K562 (cell line): ENCODE measurements around the gene PRM3. TPM values are rescaled to one million over a fixed set of nuclear protein-coding genes. Genes with fewer than 3 reads are reported as not detected.

Experiments
- ATAC-seq: fragments of 200-7000 bp; cut with Tn5 transposase; 3 replicates; pipeline ENCODE4 v1.9.1; 2020; ENCODE audit warnings: moderate library complexity
- BruUV-seq: library from RNA; stranded (reverse); fragments of 400-500 nt; replicated peaks from 2 replicates; lab custom pipeline; 2021; lab: Mats Ljungman, UMichigan
- CTCF ChIA-PET: fragments of 300-600 bp; formaldehyde crosslinking; extraction: SDS; loops from one replicate; lab custom pipeline; 2021; ENCODE audit warnings: low intra/inter-chr PET ratio; lab: Yijun Ruan, JAX
- POLR2A ChIA-PET: fragments of 300-600, 350-650 bp; sonication (Branson Sonifier 250); formaldehyde crosslinking; extraction: SDS; loops from one replicate; lab custom pipeline; 2021; ENCODE audit warnings: antibody characterized with exemption, inconsistent platforms; lab: Yijun Ruan, JAX
- DNase-seq, 4 experiments: peaks; one replicate each; pipeline versions ENCODE4 v3.0.0 to v3.0.0-alpha.2; 2011 to 2018; ENCODE audit warnings: low spot score in 3 of 4, mixed read lengths in 3 of 4; ENCODE audit errors: extremely low read depth in 1 of 4
- FAIRE-seq: peaks from 2 replicates; lab custom pipeline; 2011; peaks lifted over from hg19 to GRCh38; lab: Jason Lieb, UNC
- H2AFZ ChIP-seq: 2 replicates; pipeline ENCODE4 v1.6.0; 2011; ENCODE audit warnings: low read depth, low read length, control low read depth, inconsistent platforms
- H3K27ac ChIP-seq: fragments of 200-600 bp; 3 replicates; pipeline ENCODE4 v1.8.0; 2011; ENCODE audit warnings: low read depth, mild to moderate bottlenecking, control low read depth, inconsistent platforms, low read length, moderate library complexity, mixed read lengths; ENCODE audit errors: extremely low read depth
- H3K27me3 ChIP-seq, 2 experiments: fragments of 300-600 bp in 1 of 2; 2 replicates in 1 of 2; 3 replicates in 1 of 2; pipeline versions ENCODE4 v1.6.0 to v1.8.0; 2011; ENCODE audit warnings: inconsistent platforms in 2 of 2, low read length in 2 of 2, mild to moderate bottlenecking in 1 of 2, mixed read lengths in 1 of 2, moderate library complexity in 1 of 2; ENCODE audit not compliant: control insufficient read depth in 2 of 2, insufficient read depth in 2 of 2
- H3K36me3 ChIP-seq: fragments of 300-600 bp; 3 replicates; pipeline ENCODE4 v1.8.0; 2011; ENCODE audit warnings: mild to moderate bottlenecking, low read length, inconsistent platforms; ENCODE audit not compliant: control insufficient read depth, insufficient read depth
- H3K4me1 ChIP-seq, 2 experiments: fragments of 200-600 bp in 1 of 2; replicated peaks in 1 of 2; 2 replicates in 1 of 2; 3 replicates in 1 of 2; pipeline versions ENCODE4 v1.5.1 to v1.8.0; 2011; ENCODE audit warnings: inconsistent platforms in 2 of 2, low read length in 2 of 2, mild to moderate bottlenecking in 1 of 2, mixed read lengths in 1 of 2, moderate library complexity in 1 of 2; ENCODE audit not compliant: control insufficient read depth in 2 of 2, insufficient read depth in 2 of 2
- H3K4me2 ChIP-seq: 2 replicates; pipeline ENCODE4 v1.6.1; 2011; ENCODE audit warnings: low read length, control low read depth, inconsistent platforms, mixed read lengths; ENCODE audit not compliant: insufficient read depth
- H3K4me3 ChIP-seq: fragments of 200-600 bp; sonication (generic), shearing (Covaris generic); 2 replicates; pipeline ENCODE4 v1.5.1; 2016; ENCODE audit warnings: control low read depth, inconsistent platforms
- H3K79me2 ChIP-seq: fragments of 200-600 bp; 3 replicates; pipeline ENCODE4 v1.8.0; 2011; ENCODE audit warnings: low read length, inconsistent platforms; ENCODE audit not compliant: control insufficient read depth, insufficient read depth
- H3K9ac ChIP-seq, 2 experiments: 2 replicates each; pipeline versions ENCODE4 v1.6.0 to v1.6.1; 2011; ENCODE audit warnings: low read depth in 2 of 2, low read length in 2 of 2, control low read depth in 1 of 2, inconsistent platforms in 1 of 2, mild to moderate bottlenecking in 1 of 2, mixed read lengths in 1 of 2; ENCODE audit not compliant: insufficient read depth in 1 of 2
- H3K9me1 ChIP-seq: one replicate; pipeline ENCODE4 v1.6.0; 2011; ENCODE audit warnings: inconsistent platforms, mild to moderate bottlenecking, low read length, moderate library complexity; ENCODE audit not compliant: control insufficient read depth, insufficient read depth
- H3K9me3 ChIP-seq: replicated peaks from 2 replicates; pipeline ENCODE4 v1.5.1; 2011; ENCODE audit warnings: low read depth, low read length, inconsistent platforms; ENCODE audit not compliant: control insufficient read depth, insufficient read depth
- H4K20me1 ChIP-seq: replicated peaks from 2 replicates; pipeline ENCODE4 v1.6.1; 2011; ENCODE audit warnings: low read length, inconsistent platforms, mixed read lengths; ENCODE audit not compliant: control insufficient read depth, insufficient read depth
- BDP1 ChIP-seq: IDR thresholded peaks from 3 replicates; pipeline ENCODE4 v1.6.1; 2011; ENCODE audit not compliant: insufficient read length, insufficient read depth
- FOXP1 ChIP-seq: sonication (generic); formaldehyde crosslinking; IDR thresholded peaks from 2 replicates; pipeline ENCODE4 v1.8.0; 2022; ENCODE audit warnings: mild to moderate bottlenecking, missing genetic modification reagents
- FUS ChIP-seq: fragments of 200-400 bp; formaldehyde crosslinking; optimal IDR thresholded peaks from 2 replicates; pipeline ENCODE3; 2017; ENCODE audit warnings: low read depth, low read length
- RCOR1 ChIP-seq, 2 experiments: IDR thresholded peaks; 2 replicates each; pipeline ENCODE4 v1.6.1; 2012; ENCODE audit warnings: low read depth in 2 of 2, low read length in 2 of 2, borderline replicate concordance in 1 of 2, improper control_type of control experiment in 1 of 2
- RHOXF2B ChIP-seq: fragments of 250-450 bp; sonication (Bioruptor Pico); conservative IDR thresholded peaks from 2 replicates; pipeline ENCODE4 v1.5.1; 2021
- SAP30 ChIP-seq: fragments of 200-600 bp; sonication (generic); IDR thresholded peaks from 2 replicates; pipeline ENCODE4 v1.6.1; 2012; ENCODE audit warnings: borderline replicate concordance, low read depth, mild to moderate bottlenecking, moderate library complexity, low read length, control low read depth, inconsistent platforms; ENCODE audit not compliant: insufficient read depth, poor library complexity, severe bottlenecking
- ZFP36 ChIP-seq: fragments of 150-350 bp; IDR thresholded peaks from 2 replicates; pipeline ENCODE4 v1.6.1; 2018; ENCODE audit warnings: low read length, low read depth; ENCODE audit not compliant: partially characterized antibody
- WGBS: fragments of 100-300 bp; shearing (Covaris generic); methylation state at CpG from one replicate; pipeline ENCODE4 v1.1.6; 2016; ENCODE audit warnings: low coverage, mixed read lengths; ENCODE audit not compliant: insufficient coverage; ENCODE audit errors: missing lambda C conversion rate; 5-methylcytosine and 5-hydroxymethylcytosine counted together
- in situ Hi-C: fragments of 300-500 bp; cut with MboI; formaldehyde crosslinking; loops from 4 replicates; pipeline ENCODE4 v1.15.0; 2018; ENCODE audit warnings: inconsistent platforms, mixed read lengths
- intact Hi-C: fragments of 100-400 bp; cut with micrococcal nuclease; formaldehyde crosslinking; loops from 2 replicates; pipeline ENCODE4 v1.14.2; 2022
- polyA plus RNA-seq, 8 experiments: library from polyadenylated mRNA; depleted of rRNA in 4 of 8; stranded (reverse) in 5 of 8; unstranded in 3 of 8; fragments of >200 nt; fragmentation: Nextera tagmentation in 2 of 8; fragmentation: Illumina TruSeq in 1 of 8; extraction: Ambion mirVana in 2 of 8; extraction: Trizol in 1 of 8; gene quantifications; 2 replicates each; pipeline versions ENCODE4 v1.2.1 to v1.2.3, GENCODE V29; 2011 to 2014; ENCODE audit warnings: inconsistent platforms in 1 of 8, missing spikeins in 1 of 8
- total RNA-seq, 7 experiments: library from RNA; depleted of rRNA in 6 of 7; stranded (reverse); fragments of >200 nt in 6 of 7; fragmentation: Illumina TruSeq in 2 of 7; extraction: Trizol in 2 of 7; gene quantifications; 2 replicates each; pipeline versions ENCODE4 v1.2.1 to v1.2.3, GENCODE V29; 2011 to 2021; ENCODE audit warnings: low replicate concordance in 1 of 7
- TF ChIP-seq, protein P1 (sequence below): fragments of 450-650 bp; IDR thresholded peaks from 2 replicates; pipeline ENCODE4 v1.6.1; 2016; ENCODE audit warnings: mild to moderate bottlenecking, moderate library complexity

The PRM3 gene
- total and polyA plus RNA-seq, 9 of the 15 experiments (the other 6 are each of a cell fraction or from before 2014, with no cell fraction given) = not detected

DNA sequence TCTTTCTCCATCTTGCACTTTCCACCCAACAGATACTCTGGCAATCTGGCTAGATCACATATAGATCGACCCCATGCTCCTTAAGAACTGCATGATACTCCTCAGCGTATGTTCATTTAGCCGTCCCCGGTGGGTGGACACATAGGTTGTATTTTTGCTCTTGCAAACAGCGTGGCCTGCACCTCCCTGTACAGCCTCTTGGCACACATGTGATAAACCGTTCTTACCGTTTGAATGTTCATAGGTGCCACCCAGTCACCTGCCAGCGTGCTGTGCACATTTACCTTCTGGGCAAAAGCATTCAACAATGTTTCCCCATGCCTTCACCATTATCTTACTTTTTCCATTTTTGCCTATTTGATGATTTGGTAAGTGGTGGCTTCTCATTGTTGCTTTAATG lies 10.5 kb downstream of the PRM3 start:
- H3K27ac ChIP-seq = no peak overlapping the region
- peaks cover 0 to 3% of the 10 kb centered on the region in 2 experiments; a peak in 2 of 5 replicates for H3K4me1 ChIP-seq
- CTCF ChIA-PET = no interaction called here
- in situ Hi-C loops (loop anchor here (5.0 kb wide), 2 partner anchors 89 to 306 kb away; no protein-coding TSS in a partner anchor), intact Hi-C loops (no loop called here)
- POLR2A ChIA-PET = no interaction called here
- no peaks in the 10 kb centered on the region; the same call in 1 of the 2 replicates for H3K9me3 ChIP-seq
- H3K79me2 ChIP-seq = no peaks in the 10 kb centered on the region
- DNase-seq (no peak), ATAC-seq (0 out of 3 replicates have a peak, but pooled peaks have one; percentile 35), FAIRE-seq (no peak)
- no TSS peak for BruUV-seq
- 0 out of 2 replicates have a peak, but pooled peaks cover 8% of the 10 kb centered on the region for H4K20me1 ChIP-seq
- no peaks in the 10 kb centered on the region for H3K9me1 ChIP-seq
- H3K27me3 ChIP-seq = peaks cover 0 to 37% of the 10 kb centered on the region in 2 experiments; a peak in 3 of 5 replicates
- no peaks in the 10 kb centered on the region for H3K36me3 ChIP-seq
- no peak overlapping the region for H2AFZ ChIP-seq
- TF ChIP-seq RCOR1 (IDR thresholded peaks at IDR 0.05; ENCODE audit: borderline replicate concordance in 1 of 2, low read depth in 2 of 2, low read length in 2 of 2) (no peak), FUS (no peak), FOXP1 (CRISPR knock-in tag) (no peak), RHOXF2B (no peak), SAP30 (no peak), BDP1 (no peak), ZFP36 (no peak)
- TF ChIP-seq, protein P1, sequence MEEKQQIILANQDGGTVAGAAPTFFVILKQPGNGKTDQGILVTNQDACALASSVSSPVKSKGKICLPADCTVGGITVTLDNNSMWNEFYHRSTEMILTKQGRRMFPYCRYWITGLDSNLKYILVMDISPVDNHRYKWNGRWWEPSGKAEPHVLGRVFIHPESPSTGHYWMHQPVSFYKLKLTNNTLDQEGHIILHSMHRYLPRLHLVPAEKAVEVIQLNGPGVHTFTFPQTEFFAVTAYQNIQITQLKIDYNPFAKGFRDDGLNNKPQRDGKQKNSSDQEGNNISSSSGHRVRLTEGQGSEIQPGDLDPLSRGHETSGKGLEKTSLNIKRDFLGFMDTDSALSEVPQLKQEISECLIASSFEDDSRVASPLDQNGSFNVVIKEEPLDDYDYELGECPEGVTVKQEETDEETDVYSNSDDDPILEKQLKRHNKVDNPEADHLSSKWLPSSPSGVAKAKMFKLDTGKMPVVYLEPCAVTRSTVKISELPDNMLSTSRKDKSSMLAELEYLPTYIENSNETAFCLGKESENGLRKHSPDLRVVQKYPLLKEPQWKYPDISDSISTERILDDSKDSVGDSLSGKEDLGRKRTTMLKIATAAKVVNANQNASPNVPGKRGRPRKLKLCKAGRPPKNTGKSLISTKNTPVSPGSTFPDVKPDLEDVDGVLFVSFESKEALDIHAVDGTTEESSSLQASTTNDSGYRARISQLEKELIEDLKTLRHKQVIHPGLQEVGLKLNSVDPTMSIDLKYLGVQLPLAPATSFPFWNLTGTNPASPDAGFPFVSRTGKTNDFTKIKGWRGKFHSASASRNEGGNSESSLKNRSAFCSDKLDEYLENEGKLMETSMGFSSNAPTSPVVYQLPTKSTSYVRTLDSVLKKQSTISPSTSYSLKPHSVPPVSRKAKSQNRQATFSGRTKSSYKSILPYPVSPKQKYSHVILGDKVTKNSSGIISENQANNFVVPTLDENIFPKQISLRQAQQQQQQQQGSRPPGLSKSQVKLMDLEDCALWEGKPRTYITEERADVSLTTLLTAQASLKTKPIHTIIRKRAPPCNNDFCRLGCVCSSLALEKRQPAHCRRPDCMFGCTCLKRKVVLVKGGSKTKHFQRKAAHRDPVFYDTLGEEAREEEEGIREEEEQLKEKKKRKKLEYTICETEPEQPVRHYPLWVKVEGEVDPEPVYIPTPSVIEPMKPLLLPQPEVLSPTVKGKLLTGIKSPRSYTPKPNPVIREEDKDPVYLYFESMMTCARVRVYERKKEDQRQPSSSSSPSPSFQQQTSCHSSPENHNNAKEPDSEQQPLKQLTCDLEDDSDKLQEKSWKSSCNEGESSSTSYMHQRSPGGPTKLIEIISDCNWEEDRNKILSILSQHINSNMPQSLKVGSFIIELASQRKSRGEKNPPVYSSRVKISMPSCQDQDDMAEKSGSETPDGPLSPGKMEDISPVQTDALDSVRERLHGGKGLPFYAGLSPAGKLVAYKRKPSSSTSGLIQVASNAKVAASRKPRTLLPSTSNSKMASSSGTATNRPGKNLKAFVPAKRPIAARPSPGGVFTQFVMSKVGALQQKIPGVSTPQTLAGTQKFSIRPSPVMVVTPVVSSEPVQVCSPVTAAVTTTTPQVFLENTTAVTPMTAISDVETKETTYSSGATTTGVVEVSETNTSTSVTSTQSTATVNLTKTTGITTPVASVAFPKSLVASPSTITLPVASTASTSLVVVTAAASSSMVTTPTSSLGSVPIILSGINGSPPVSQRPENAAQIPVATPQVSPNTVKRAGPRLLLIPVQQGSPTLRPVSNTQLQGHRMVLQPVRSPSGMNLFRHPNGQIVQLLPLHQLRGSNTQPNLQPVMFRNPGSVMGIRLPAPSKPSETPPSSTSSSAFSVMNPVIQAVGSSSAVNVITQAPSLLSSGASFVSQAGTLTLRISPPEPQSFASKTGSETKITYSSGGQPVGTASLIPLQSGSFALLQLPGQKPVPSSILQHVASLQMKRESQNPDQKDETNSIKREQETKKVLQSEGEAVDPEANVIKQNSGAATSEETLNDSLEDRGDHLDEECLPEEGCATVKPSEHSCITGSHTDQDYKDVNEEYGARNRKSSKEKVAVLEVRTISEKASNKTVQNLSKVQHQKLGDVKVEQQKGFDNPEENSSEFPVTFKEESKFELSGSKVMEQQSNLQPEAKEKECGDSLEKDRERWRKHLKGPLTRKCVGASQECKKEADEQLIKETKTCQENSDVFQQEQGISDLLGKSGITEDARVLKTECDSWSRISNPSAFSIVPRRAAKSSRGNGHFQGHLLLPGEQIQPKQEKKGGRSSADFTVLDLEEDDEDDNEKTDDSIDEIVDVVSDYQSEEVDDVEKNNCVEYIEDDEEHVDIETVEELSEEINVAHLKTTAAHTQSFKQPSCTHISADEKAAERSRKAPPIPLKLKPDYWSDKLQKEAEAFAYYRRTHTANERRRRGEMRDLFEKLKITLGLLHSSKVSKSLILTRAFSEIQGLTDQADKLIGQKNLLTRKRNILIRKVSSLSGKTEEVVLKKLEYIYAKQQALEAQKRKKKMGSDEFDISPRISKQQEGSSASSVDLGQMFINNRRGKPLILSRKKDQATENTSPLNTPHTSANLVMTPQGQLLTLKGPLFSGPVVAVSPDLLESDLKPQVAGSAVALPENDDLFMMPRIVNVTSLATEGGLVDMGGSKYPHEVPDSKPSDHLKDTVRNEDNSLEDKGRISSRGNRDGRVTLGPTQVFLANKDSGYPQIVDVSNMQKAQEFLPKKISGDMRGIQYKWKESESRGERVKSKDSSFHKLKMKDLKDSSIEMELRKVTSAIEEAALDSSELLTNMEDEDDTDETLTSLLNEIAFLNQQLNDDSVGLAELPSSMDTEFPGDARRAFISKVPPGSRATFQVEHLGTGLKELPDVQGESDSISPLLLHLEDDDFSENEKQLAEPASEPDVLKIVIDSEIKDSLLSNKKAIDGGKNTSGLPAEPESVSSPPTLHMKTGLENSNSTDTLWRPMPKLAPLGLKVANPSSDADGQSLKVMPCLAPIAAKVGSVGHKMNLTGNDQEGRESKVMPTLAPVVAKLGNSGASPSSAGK = no peak
- H3K9ac ChIP-seq = no peak overlapping the region
- no peak overlapping the region for H3K4me3 ChIP-seq
- whole genome bisulfite sequencing = 21% methylated on average over 8 of the region's 8 CpGs
- H3K4me2 ChIP-seq = no peak overlapping the region
